BJ (cell line): ENCODE results near the gene TDRD12. TPM values are rescaled to one million over a fixed set of nuclear protein-coding genes. Genes with fewer than 3 reads are reported as not detected.
"Not testable (repeated sequence)": the region's sequence is repeated elsewhere in the genome, so short reads cannot be mapped to it uniquely, and the experiment has no call there.

Experiments
- CTCF ChIA-PET: fragments of 350-600 bp; formaldehyde crosslinking; extraction: SDS; loops from one replicate; lab custom pipeline; 2021; ENCODE audit warnings: antibody characterized with exemption, inconsistent platforms; lab: Yijun Ruan, JAX
- POLR2A ChIA-PET: fragments of 300-600 bp; sonication (Branson Sonifier 250); formaldehyde crosslinking; extraction: SDS; loops from one replicate; lab custom pipeline; 2021; ENCODE audit warnings: antibody characterized with exemption; lab: Charles Lee
- DNase-seq: peaks from one replicate; pipeline ENCODE4 v3.0.0-alpha.2; 2011; ENCODE audit warnings: low read depth
- H3K27me3 ChIP-seq: 2 replicates; pipeline ENCODE4 v1.6.0; 2011; ENCODE audit warnings: low read length; ENCODE audit not compliant: control insufficient read depth, insufficient read depth
- H3K36me3 ChIP-seq: 2 replicates; pipeline ENCODE4 v1.5.1; 2011; ENCODE audit warnings: low read length; ENCODE audit not compliant: control insufficient read depth, insufficient read depth
- H3K4me3 ChIP-seq: 2 replicates; pipeline ENCODE4 v1.5.1; 2011; ENCODE audit warnings: low read depth, mild to moderate bottlenecking, control low read depth, low read length
- CTCF ChIP-seq: IDR thresholded peaks from 2 replicates; pipeline ENCODE4 v1.5.1; 2011; ENCODE audit warnings: low read depth, mild to moderate bottlenecking, control low read depth, inconsistent platforms, low read length, moderate library complexity; ENCODE audit not compliant: insufficient read depth
- polyA plus RNA-seq: library from polyadenylated mRNA; depleted of rRNA; stranded (reverse); fragments of >200 nt; gene quantifications from 2 replicates; pipeline ENCODE4 v1.2.3, GENCODE V29; 2011

Gene TDRD12
- polyA plus RNA-seq, 1 experiment = not detected

- no peak for TF ChIP-seq CTCF
- ChIA-PET CTCF (interaction anchor here (1.0 kb wide), 1 partner anchor 94 kb away, joined by 3 read pairs; no protein-coding TSS in a partner anchor), POLR2A (no interaction called here)
- Histone ChIP-seq H3K27me3 (no peaks in the 10 kb centered on the region), H3K4me3 (no peak overlapping the region), H3K36me3 (no peaks in the 10 kb centered on the region)
- DNase-seq = no peak
Observed at GRCh38 chr19:32865326-32865725, 145.8 kb downstream of the TDRD12 start.

- POLR2A ChIA-PET = no interaction called here
- CTCF ChIA-PET = interaction anchor here (0.8 kb wide), 1 partner anchor 9 kb away, joined by 3 read pairs; no protein-coding TSS in a partner anchor
- Histone ChIP-seq H3K36me3 (no peaks in the 10 kb centered on the region), H3K4me3 (no peak overlapping the region), H3K27me3 (peaks cover 3% of the 10 kb centered on the region)
- TF ChIP-seq CTCF = no peak
- DNase-seq = no peak
Observed at GRCh38 chr19:32866061-32866460, 146.5 kb downstream of the TDRD12 start.

GRCh38 chr19:32866564-32867265 lies 147.1 kb downstream of the TDRD12 start:
- Histone ChIP-seq H3K27me3 (peaks cover 5% of the 10 kb centered on the region), H3K4me3 (no peak overlapping the region), H3K36me3 (no peaks in the 10 kb centered on the region)
- TF ChIP-seq CTCF = no peak
- CTCF ChIA-PET = no interaction called here
- POLR2A ChIA-PET = interaction anchor here (0.5 kb wide), 1 partner anchor 63 kb away, joined by 13 read pairs; no protein-coding TSS in a partner anchor
- no peak for DNase-seq

GRCh38 chr19:32867436-32867835 lies 147.9 kb downstream of the TDRD12 start:
- POLR2A ChIA-PET, DNase-seq, H3K36me3 ChIP-seq, H3K4me3 ChIP-seq, CTCF ChIA-PET, H3K27me3 ChIP-seq: not testable (repeated sequence)

- TF ChIP-seq CTCF = no peak
- no peaks in the 10 kb centered on the region for H3K36me3 ChIP-seq
- DNase-seq = no peak
- CTCF ChIA-PET = no interaction called here
- H3K4me3 ChIP-seq = no peak overlapping the region
- peaks cover 5% of the 10 kb centered on the region for H3K27me3 ChIP-seq
- POLR2A ChIA-PET = no interaction called here
Observed at GRCh38 chr19:32868206-32868950, 148.8 kb downstream of the TDRD12 start.
